A673 (cell line): ENCODE data around the gene CFLAR.

Source experiments
- EZH2 ChIP-seq: fragments of 200-600 bp; sonication (generic); IDR thresholded peaks from 2 replicates; pipeline ENCODE4 v1.6.1; 2017; ENCODE audit warnings: borderline replicate concordance, low read depth, mild to moderate bottlenecking, mixed read lengths, antibody characterized with exemption, low read length; ENCODE audit not compliant: poor library complexity, severe bottlenecking
- TF ChIP-seq, protein P1 (sequence below): fragments of 300-800, 200-600 bp; sonication (generic); conservative IDR thresholded peaks from 2 replicates; pipeline ENCODE4 v1.5.1; 2017; ENCODE audit warnings: low read depth, mild to moderate bottlenecking, antibody characterized with exemption, low read length, moderate library complexity, mixed read lengths

DNA sequence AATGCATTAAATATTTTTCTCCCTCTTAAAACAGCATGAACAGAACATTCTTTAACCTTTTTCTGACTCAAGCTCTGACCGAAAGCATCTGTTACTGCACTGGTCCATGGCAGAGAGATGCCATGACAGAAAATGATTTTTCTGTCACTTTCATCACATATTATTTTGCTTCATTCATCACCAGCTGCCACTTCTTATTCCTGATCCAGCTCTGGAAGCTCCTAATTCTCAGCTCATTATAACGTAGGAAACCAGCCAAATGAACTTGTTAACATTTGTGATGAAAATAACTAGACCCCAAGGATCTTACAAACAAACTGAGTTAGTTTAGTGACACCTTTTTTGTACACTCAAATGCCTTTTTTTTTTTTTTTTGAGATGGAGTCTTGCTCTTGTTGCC is 7.6 kb upstream of the CFLAR start:
- TF ChIP-seq, protein P1, sequence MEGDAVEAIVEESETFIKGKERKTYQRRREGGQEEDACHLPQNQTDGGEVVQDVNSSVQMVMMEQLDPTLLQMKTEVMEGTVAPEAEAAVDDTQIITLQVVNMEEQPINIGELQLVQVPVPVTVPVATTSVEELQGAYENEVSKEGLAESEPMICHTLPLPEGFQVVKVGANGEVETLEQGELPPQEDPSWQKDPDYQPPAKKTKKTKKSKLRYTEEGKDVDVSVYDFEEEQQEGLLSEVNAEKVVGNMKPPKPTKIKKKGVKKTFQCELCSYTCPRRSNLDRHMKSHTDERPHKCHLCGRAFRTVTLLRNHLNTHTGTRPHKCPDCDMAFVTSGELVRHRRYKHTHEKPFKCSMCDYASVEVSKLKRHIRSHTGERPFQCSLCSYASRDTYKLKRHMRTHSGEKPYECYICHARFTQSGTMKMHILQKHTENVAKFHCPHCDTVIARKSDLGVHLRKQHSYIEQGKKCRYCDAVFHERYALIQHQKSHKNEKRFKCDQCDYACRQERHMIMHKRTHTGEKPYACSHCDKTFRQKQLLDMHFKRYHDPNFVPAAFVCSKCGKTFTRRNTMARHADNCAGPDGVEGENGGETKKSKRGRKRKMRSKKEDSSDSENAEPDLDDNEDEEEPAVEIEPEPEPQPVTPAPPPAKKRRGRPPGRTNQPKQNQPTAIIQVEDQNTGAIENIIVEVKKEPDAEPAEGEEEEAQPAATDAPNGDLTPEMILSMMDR, result no peak
- no peak for TF ChIP-seq EZH2
